ENCODE data around the gene POLRMT.

Gene POLRMT

GRCh38 chr19:567296-567900 is 65.9 kb downstream of the POLRMT start:
- no peak for DNase-seq (ENCODE audit: low spot score)
- H3K27ac ChIP-seq = no peak overlapping the region
- CTCF ChIA-PET = no interaction called here
- no peak for TF ChIP-seq CTCF (conservative IDR thresholded peaks at IDR 0.05; ENCODE audit: low read depth)
- POLR2A ChIA-PET (ENCODE audit: low non-redundant PET) = no interaction called here
